ENCODE results near the gene GON4L.
"Not testable (repeated sequence)": the region's sequence is repeated elsewhere in the genome, so short reads cannot be mapped to it uniquely, and the experiment has no call there.

Gene GON4L

GRCh38 chr1:155867766-155868165 lies 10.8 kb upstream of the GON4L start:
- no peak for DNase-seq

GRCh38 chr1:155864393-155864792 lies 7.4 kb upstream of the GON4L start:
- no peak for DNase-seq

GRCh38 chr1:155861896-155862295 lies 4.9 kb upstream of the GON4L start:
- no peak for DNase-seq

- DNase-seq = no peak
These were observed 4.0 kb upstream of the GON4L start for GRCh38 chr1:155860970-155861510.

- peak; percentile 89 for DNase-seq
These were observed 3.2 kb upstream of the GON4L start for GRCh38 chr1:155859881-155860871.

- peak; percentile 99 for DNase-seq
These were observed 2.3 kb upstream of the GON4L start, which contains the start of gene SYT11 for GRCh38 chr1:155859234-155859829. Gene SYT11 (plus strand): TSS chr1:155859567. CDS start chr1:155859762, 195 bp downstream.

GRCh38 chr1:155858800-155859233 lies 1.8 kb upstream of the GON4L start:
- no peak for DNase-seq

- no peak for DNase-seq
These were observed 598 bp downstream of the GON4L start for GRCh38 chr1:155856257-155856974.

GRCh38 chr1:155850345-155850744 lies 6.7 kb downstream of the GON4L start:
- peak; percentile 27 for DNase-seq

GRCh38 chr1:155847823-155848529 lies 9.0 kb downstream of the GON4L start:
- DNase-seq = peak; percentile 48

GRCh38 chr1:155844860-155845421 lies 12.1 kb downstream of the GON4L start:
- no peak for DNase-seq

- no peak for DNase-seq
These were observed 16.6 kb downstream of the GON4L start for GRCh38 chr1:155840386-155840785.

- DNase-seq = no peak
These were observed 21.5 kb downstream of the GON4L start for GRCh38 chr1:155835548-155835947.

- DNase-seq = not testable (repeated sequence)
These were observed 22.1 kb downstream of the GON4L start for GRCh38 chr1:155834927-155835399.

- peak; percentile 44 for DNase-seq
These were observed 22.6 kb downstream of the GON4L start for GRCh38 chr1:155834296-155834926.

- no peak for DNase-seq
These were observed 23.2 kb downstream of the GON4L start for GRCh38 chr1:155833665-155834295.

- DNase-seq = no peak
These were observed 25.6 kb downstream of the GON4L start for GRCh38 chr1:155831279-155831976.

GRCh38 chr1:155827450-155827849 lies 29.6 kb downstream of the GON4L start:
- no peak for DNase-seq

GRCh38 chr1:155816351-155816750 lies 40.7 kb downstream of the GON4L start:
- DNase-seq = no peak

GRCh38 chr1:155813672-155814071 lies 43.3 kb downstream of the GON4L start:
- DNase-seq = no peak
